CD4-positive, alpha-beta T cell treated with Interferon gamma for 1 hour (primary cell): ENCODE data around the gene BOC.

Source experiments
- DNase-seq: peaks from one replicate; pipeline ENCODE4 v3.0.0-alpha.2; 2020

Gene BOC

DNA sequence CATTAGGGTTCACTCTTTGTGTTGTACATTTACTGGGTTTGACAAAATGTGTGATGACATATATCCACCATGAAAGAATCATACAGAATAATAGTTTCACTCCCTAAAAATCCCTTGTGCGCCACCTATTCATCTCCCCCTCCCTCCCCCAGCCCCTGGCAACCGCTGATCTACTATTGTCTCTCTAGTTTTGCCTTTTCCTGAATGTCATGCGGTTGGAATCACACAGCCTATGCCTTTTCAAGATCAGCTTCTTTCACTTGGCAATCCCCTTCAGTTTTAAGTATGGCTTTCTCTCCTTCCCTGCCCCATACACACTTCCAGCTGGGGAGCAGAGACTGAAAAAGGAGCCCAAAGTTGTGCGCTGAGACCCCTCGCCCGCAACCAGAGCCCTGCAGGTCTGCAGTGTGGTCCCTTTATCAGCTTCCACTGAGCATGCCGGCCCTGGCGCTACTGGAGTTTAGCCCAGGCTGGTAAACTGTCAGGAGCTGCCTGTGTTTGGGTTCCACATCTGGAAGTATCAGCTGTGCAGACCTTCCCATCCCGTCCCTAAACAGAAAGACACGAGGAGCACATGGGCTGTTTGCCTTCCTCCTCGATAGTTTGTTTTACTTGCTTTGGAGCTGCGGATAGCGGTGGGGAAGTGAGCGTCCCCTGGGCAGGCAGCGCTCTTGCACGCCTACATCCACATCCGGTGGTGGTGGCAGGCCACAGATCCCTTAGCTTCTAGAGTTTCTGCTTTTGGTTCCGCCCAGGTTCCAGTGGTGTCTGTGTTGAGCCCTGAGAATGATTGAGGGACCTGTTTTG is 12.3 kb downstream of the BOC start:
- DNase-seq = peak; percentile 3

DNA sequence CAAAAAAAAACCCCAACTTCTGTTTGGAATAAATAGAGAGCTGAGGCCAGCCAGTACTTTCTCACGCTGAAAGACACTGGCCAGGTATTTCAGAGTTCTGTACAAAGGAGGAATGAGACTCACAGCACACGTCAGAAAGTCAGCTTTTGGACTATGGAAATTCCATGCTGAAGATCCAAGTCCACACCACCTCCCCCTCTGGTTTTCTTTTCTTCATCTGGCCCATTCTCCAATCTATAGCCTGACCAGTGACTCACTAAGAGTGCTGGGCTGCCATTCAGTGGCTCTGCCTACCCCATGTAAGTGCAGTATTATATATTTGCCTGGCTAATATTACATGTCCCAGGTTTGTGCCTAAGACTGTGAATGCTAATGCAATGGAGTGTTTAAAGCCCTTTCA is 13.9 kb downstream of the BOC start:
- no peak for DNase-seq

DNA sequence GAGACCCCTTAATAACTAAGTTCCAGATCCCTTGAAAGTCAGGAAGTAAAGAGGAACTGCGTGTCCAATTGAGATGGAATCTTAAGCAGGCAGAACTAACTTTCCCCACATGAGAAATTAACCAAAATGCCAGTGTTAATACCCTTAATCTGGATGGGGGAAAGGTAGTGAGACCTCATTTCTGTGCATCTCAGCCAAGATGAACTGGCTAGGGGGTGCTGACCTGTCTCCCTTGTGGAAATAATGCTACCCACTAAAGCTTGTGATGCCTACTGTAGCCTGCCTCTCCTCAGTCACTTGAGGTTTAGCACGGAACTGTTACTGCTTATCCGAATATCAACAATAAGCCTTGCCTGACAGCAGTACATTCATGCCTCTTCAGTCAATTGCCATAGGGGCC is 15.1 kb downstream of the BOC start:
- no peak for DNase-seq

DNA sequence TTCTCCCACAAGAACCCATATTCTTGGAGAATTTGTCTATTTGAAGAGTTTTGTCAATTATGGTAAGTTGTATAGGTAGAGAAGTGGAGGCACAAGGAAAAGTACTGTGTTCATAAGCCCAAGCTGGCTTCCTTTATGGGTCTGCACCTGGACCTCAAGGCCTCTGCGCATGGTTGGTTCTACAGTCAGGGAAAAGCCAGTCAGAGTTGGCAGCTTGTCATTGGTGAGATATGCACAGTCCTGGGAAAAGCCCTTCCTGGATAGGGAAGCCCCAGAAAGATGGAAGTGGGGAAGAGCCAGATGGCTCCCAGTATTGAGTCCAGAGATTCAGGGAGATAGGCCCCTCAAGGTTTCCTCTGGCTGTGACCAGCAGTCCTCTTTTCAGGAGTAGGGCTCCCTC is 15.8 kb downstream of the BOC start:
- no peak for DNase-seq

DNA sequence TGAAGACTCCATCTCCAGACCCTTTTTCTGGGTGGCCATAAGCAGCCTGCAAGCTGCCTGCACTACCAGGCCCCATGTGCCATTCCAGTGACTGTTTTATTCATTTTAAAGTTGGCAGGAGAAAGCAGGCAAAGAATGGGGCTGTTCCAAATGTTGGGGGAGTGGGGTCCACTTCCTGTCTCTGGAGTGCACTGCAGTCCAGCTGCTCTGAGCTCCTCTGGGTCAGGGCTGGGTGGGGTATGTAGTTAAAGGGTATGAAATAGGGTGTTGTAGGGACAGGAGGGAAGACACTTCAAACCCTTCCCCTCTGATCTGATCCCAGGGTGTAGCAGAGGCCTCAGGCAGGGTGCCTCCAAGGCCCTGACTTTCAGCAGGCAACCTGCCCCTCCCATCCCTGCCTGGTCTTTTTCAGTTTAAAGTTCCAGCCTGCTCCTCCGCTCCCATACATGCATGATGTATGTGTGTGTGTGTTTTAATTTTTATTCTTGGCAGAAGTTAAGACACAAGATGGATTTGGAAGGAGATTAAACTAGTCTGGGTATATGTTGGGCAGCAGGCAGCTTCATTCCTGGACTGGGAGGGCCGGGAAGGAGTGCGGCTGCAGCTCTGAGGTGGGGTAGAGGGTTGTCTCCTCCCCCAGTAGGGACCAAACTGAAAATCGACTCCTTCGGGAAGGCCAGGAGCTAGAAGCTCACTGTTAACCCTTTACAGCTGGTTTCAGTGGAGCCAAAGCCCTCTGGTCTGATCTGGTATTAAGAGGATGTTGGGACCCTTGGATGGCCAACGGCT is 17.3 kb downstream of the BOC start:
- no peak for DNase-seq

DNA sequence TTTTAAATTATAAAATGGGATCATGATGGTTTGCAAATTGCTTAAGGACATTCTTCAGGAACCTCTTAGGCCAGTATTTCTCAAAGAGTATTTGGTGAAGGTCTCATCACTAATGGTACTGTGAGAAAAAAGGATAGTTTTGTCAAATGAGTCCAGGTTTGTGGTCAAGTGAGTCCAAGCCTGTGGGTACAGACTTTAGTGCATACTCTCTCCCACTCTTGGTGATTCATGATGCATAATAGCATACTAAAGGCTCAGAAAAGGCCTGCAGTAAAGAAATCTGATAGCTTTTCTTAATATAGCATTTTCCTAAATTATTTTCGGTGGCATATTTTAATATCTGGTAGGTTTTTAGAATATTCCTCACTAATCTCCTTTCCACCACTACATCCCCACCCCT is 20.0 kb downstream of the BOC start:
- DNase-seq = no peak

DNA sequence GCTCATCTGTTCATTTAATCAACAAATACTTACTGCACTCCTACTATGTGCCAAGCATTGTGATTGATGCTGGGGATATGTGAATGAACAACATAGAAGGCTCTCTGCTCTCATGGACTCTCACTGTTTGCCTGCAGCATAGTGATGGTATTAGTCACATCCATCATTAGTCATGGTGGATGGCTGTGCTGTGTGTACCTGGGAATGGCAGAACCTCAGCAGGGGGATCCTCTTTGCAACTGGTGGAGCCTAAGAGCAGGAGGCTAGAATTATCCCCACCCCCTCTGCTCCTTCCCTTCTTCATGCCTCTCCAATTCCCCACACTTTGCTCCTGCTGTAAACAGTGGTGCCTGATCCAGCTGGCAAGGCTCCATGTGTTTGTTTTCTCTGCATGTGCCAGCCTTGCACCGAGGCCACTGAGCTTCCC is 20.5 kb downstream of the BOC start:
- no peak for DNase-seq

DNA sequence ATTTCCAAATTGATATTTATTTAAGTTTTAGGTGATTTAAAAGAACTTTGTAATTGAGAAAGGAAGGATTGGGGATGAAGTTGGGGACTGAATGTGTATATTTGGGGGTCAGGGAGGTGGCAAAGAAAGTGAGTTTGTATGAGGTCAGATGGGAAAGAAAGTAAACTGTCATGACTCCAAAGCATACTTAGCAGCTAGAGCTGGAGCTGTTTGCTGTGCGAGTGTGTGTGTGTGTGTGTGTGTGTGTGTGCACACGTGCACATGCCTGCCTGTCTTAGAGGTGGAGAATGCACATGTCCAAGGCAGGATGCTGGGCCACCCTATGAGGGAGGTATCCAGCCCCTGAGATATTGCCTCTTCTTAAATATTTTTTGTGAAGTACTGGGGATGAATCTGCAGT is 21.0 kb downstream of the BOC start:
- DNase-seq = no peak

DNA sequence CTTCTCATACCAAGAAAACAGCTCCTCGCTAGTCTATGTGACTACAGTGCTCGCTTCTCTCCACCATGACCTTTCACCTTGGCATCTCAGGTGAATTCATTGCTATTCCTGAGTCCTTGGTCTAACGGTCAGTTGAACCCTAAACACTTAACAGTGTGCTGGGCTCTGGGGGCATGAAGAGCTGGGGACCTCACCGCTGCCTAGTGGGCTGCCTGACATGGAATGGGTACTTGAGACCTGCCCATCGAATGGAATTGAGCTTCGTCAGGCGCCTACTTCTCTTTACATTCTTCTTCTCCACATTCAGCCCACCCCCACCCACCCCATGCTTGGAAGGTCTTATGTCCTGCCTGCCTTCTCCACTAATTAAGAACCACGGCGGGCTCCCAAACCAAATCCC is 22.1 kb downstream of the BOC start:
- DNase-seq = no peak

DNA sequence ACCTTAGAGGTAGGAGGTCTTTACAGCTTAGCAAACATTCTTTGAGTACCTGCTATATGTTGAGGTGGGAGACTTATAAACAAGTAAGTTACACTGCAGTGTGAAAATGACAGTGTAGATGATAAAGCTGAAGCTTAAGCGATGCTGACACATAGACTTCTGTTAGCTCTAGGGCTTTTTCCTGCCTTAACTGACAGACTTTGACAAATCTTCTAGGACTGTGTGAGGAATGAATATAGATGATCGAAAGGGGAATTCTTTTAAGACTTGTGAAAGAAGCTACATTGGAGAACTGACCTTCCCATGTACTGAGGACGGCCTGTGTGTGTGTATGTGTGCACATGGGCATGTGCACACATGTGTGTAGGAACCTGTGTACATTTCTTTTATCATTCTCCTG is 22.7 kb downstream of the BOC start:
- DNase-seq = no peak

DNA sequence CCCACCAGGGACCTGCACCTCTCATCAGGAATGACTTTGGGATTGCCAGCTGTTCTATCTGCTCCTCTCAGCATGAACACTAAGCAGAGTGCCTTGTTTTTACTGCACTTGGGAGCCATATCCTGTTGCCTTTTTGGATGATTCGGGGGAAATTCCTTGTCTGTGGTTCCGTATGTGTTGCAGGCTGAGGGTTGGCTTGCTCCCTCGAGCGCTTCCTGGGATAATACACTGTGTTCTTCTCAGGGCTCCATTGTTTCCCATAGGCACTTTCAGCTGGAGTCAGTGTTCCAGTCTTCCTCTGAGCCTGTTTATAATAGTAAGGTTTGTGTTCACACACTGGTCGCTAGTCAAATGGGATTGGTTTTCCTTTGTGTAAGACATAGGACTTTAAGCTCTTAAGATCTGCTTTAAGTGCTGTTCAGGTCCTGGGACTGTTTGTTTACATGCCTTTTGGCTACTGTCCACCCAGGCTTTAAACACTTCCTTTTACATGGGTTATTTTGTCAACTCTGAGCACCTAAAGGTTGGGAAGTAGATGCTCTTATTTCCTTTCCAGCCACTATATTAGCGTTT is 23.4 kb downstream of the BOC start:
- DNase-seq = no peak

DNA sequence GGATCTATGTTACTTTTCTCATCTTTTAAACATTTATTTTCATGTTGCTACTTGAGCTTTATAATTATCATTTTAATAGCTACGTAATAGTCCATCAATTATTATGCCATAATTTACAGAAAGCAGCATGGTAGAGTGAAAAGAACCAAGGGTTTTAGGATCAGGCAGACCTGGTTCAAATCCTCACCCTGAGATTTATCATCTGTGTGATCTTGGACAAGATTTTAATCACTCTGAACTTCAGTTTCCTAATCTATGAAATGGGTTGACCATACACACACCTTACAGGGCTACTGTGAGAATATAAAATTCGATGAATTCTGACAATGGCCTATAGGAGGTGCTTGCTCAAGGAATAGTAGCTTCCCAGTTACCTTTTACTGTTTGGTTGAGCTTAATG is 27.1 kb downstream of the BOC start:
- DNase-seq = no peak

DNA sequence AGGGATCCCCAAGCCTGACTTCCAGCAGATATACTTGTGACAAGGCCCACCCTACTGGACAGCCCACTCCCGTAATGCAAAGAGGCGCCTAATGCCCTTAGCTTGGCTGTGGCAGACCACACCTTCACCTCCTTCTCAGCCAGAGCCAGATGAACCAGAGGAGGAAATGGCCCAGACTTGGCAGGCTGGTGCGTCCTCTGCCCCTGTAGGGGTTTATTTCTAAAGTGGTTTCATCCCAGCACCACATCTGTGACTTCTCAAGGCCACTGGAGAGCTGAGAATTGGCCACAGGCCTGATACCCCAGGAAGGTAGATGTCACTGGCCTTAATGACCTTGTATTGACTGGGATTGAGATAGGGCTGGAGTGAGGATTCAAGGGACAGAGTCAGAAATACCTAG is 29.5 kb downstream of the BOC start:
- DNase-seq = no peak

DNA sequence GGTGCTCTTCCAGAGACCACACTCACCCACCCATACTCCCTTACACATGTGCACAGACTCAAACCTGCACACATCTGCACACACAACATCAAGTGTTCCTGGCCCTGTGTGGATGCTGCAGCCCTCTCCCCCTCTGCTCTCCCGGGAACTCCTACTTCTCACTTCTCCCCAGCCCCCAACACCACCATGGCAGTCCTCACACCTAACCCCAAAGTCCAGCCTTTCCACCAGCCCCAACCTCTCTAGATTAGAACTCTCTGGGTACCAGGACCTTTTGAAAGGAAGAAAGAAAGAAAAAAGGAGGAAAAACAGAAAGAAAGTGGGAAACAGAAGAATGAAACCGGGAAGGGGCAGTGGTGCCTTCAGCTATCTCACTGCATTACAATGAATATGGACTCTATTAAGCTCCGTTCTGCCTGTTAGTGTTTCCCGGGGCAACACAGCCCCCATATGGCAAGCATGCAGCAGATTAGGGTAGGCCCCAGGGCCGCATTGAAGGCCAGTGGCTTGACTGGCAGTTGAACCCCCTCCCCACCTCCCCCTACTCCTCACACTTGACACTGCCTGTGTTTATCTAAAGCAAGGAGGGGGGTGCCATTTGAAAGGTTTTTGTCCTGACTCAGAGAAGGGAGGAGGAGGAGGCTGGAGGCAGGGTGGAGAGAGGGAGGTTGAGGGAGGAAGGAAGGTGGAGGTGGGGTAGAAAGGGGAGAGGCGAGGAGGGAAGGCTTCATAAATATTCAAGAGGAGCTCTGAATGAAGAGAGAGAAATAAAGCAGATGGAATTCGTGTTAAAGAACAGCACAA is 30.1 kb downstream of the BOC start:
- no peak for DNase-seq

DNA sequence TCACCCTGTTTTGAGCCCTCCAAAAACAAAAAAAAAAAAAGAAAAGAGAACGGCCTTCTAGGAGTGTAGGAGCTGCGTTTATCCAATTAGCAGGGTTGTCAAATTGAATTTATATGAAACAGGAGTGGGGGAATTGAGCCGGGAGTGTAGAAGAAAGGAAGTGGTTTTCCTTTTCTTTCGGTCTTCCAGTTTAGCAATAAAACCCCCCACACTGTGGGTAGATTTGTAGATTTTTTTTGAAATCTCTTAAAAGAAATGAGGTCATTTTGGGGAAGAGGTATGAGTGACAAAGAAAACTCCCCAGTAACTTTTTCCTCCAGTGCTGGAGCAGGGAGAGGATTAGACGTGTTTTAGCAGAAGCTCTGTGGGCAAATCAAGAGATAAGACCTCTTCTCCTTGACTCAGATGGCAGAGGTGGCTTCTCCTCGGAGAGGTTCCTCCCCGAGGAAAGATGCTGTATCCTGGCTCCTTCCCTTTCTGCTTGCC is 30.8 kb downstream of the BOC start:
- no peak for DNase-seq

DNA sequence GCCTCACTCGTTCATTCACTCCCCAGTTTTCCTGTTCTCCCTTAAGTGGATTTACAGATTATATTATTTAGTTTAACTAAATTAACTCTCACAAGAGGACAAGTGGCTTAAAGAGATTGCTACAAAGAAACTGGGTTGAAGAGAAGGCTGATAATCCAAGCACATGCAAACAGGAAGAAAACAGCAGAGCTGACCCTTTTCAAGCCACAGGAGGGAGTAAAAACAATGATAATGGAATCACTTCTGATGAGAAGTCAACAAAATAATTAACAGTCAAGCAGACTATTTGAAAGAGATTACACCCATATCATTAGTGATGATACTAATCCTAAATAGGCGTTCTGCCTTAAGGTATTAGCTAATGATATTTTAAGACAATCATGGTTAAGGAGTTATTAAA is 31.7 kb downstream of the BOC start:
- DNase-seq = no peak

DNA sequence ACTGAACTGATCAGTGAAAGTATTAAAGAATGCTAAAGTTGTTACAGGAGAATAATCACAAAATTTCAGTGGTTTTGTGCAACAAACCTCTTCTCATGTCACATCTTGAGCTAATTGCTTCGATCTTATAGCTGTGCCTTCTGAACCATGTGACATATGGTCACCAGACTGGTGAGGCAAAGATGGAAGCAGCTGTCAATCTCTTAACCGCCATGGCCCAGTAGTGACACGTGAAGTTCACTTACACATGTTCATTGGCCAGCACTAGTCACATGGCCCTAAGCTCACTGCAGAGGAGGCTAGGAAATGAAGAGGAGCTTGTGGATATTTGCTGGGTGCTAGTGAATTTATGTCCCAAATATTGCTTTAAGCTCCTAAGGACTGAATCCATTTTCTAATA is 32.5 kb downstream of the BOC start:
- DNase-seq = no peak

DNA sequence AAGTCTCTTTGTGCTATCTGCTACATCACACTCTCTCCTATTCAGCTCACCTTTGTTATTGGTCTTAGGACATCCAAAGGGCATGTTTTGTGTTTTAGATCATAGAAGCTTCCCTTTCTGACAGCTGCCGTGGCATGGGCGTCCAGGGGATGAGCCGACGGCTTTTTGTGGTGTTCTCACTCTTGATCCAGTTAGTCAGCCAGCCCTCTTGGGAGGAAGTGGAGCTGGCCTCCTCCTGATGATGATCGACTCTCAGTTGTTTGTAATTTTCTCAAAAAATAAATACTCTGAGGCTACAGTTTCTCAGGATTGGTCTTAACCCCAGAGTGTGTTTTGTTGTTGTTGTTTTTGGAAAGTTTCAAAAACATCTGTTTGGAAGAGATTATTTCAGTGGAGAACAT is 34.4 kb downstream of the BOC start:
- DNase-seq = no peak

DNA sequence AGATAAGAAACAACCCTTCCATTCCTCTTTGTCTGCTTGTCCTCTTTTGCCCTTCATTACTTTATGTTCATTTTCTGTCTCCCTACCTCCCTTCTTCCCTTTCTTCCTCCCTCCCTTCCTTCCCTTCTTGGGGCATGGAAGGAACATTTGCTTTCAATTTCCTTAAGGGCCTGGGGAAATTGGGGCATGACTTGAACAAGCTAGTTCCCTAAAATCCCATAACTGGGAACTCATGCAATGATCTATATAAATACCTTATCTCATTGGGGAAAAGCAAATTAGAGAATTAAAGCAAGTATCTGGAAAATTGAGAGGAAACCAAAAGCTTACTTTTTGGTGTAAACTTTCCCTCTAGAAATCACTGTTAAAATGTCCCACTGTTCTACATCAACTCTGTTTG is 35.7 kb downstream of the BOC start:
- no peak for DNase-seq

DNA sequence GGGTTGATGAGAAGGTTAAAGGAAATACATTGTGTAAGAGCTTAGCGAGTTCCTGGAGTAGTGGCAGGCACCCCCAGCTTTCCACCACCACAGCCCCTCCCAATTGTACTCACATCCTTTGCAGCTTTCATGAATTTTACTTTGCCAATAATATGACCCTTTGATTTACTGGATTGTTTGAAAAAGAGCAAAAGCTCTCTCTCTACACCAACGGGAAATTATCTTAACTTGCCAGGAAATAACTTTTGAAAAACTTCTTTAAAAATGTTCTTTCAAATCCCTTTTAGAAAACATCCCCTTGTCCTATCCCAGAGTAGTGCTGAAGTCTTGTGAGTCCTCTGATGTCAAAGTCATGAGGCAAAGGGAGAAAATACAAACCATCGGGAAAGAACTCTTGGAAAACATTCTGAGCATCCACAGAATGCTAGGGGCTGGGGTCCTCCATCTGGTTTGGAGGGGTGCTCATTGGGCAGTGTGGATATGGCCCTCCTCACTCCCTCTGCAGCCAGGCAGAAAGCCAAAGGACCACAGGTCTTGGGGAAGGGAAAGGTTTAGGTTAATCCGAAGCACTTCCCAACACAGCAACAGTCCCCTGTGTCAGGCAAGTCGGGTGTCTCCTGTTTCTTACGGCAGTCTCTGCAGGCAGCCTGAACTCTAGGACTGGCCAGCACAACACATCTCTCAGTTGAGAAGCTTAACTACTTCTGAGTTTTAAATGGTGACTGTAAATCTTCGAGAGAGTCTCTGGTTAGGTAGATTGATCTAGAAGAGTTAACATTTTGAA is 36.5 kb downstream of the BOC start:
- no peak for DNase-seq

DNA sequence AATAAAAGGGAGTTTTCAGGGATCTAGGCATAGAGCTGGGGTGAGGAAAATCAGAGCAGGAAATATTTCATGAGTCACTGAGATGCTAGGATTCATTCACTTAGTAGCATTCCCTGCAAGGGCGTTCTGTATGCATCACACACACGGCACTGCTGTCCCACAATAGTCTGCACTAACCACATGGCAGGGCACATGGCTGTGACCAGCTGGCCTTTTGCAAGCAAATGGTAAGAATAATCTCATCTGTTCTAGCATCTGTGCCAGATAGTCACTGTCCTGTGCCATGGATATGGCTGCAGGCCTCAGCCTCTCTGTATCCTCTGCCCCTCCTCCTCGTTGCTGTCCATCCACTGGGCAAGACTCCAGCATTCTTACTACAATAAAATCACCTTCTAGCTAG is 37.8 kb downstream of the BOC start:
- no peak for DNase-seq

DNA sequence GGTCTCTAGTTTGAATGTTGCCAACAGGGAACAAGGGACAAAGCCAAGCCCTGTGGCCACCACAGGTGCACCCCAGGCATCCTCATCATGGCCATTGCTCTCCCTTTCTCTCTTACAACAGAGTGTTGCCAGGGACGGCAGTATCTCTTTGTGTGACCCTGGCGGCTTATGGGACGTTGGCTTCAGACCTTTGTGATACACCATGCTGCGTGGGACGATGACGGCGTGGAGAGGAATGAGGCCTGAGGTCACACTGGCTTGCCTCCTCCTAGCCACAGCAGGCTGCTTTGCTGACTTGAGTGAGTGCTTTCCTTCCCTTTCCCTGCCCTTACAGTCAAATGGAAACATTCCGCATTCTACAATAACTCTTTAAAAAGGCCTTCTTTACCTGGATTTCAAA is 38.2 kb downstream of the BOC start:
- no peak for DNase-seq
